Endothelial cell of umbilical vein (primary cell): ENCODE measurements around the gene CENPB.

Experiments used
- EZH2 ChIP-seq: IDR thresholded peaks from 2 replicates; pipeline ENCODE4 v1.6.1; 2012; ENCODE audit warnings: borderline replicate concordance, low read depth, mild to moderate bottlenecking, moderate library complexity, low read length, inconsistent platforms; ENCODE audit not compliant: severe bottlenecking
- FOS ChIP-seq: IDR thresholded peaks from 2 replicates; pipeline ENCODE4 v1.6.1; 2011; ENCODE audit warnings: mild to moderate bottlenecking, low read length, moderate library complexity, borderline replicate concordance; ENCODE audit not compliant: insufficient read depth
- GATA2 ChIP-seq: IDR thresholded peaks from 2 replicates; pipeline ENCODE4 v1.7.0; 2011; ENCODE audit warnings: low read depth, mild to moderate bottlenecking, moderate library complexity, mixed read lengths, low read length; ENCODE audit not compliant: insufficient read length, insufficient read depth
- JUN ChIP-seq: IDR thresholded peaks from 2 replicates; pipeline ENCODE4 v1.6.1; 2011; ENCODE audit warnings: borderline replicate concordance, low read depth; ENCODE audit not compliant: insufficient read length, insufficient read depth
- POLR2A ChIP-seq: IDR thresholded peaks from 2 replicates; pipeline ENCODE4 v1.6.1; 2012; ENCODE audit warnings: low read depth, mild to moderate bottlenecking, control low read depth, low read length
- POLR2AphosphoS5 ChIP-seq: IDR thresholded peaks from 2 replicates; pipeline ENCODE4 v1.6.1; 2012; ENCODE audit warnings: low read depth, mild to moderate bottlenecking, control low read depth, low read length, moderate library complexity; ENCODE audit not compliant: insufficient read depth
- TF ChIP-seq, protein P1 (sequence below), 2 donors: IDR thresholded peaks; 1 replicate in 1 of 2; 2 replicates in 1 of 2; pipeline ENCODE4 v1.5.1; 2011; ENCODE audit warnings: low read length in 2 of 2, mild to moderate bottlenecking in 2 of 2, moderate library complexity in 2 of 2, control low read depth in 1 of 2, inconsistent platforms in 1 of 2, low read depth in 1 of 2; ENCODE audit not compliant: insufficient read depth in 1 of 2; ENCODE audit errors: extremely low read depth in 1 of 2
- TF ChIP-seq, protein P2 (sequence below): IDR thresholded peaks from 2 replicates; pipeline ENCODE4 v1.6.1; 2011; ENCODE audit not compliant: insufficient read depth, insufficient read length

GRCh38 chr20:3795511-3796468 lies 9.2 kb upstream of the CENPB start, which contains the start of gene CDC25B:
- peak; percentile 61 for TF ChIP-seq POLR2A
- TF ChIP-seq, protein P1, sequence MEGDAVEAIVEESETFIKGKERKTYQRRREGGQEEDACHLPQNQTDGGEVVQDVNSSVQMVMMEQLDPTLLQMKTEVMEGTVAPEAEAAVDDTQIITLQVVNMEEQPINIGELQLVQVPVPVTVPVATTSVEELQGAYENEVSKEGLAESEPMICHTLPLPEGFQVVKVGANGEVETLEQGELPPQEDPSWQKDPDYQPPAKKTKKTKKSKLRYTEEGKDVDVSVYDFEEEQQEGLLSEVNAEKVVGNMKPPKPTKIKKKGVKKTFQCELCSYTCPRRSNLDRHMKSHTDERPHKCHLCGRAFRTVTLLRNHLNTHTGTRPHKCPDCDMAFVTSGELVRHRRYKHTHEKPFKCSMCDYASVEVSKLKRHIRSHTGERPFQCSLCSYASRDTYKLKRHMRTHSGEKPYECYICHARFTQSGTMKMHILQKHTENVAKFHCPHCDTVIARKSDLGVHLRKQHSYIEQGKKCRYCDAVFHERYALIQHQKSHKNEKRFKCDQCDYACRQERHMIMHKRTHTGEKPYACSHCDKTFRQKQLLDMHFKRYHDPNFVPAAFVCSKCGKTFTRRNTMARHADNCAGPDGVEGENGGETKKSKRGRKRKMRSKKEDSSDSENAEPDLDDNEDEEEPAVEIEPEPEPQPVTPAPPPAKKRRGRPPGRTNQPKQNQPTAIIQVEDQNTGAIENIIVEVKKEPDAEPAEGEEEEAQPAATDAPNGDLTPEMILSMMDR (IDR thresholded peaks at IDR 0.05; ENCODE audit: extremely low read depth in 1 of 2, insufficient read depth in 1 of 2, low read depth in 1 of 2, low read length in 2 of 2), result peak in 1 of 2 donors; percentile 49
- no peak for TF ChIP-seq JUN
- TF ChIP-seq, protein P2, sequence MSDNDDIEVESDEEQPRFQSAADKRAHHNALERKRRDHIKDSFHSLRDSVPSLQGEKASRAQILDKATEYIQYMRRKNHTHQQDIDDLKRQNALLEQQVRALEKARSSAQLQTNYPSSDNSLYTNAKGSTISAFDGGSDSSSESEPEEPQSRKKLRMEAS, result no peak
- peak; percentile 57 for TF ChIP-seq POLR2AphosphoS5
- TF ChIP-seq GATA2, result no peak
- TF ChIP-seq EZH2, result no peak
- no peak for TF ChIP-seq FOS
